Embryonic facial prominence (tissue), 1 donor: ENCODE results near the gene IFRD1.
"Not testable (repeated sequence)": the region's sequence is repeated elsewhere in the genome, so short reads cannot be mapped to it uniquely, and the experiment has no call there.

ENCODE experiments used
- DNase-seq: peaks from one replicate; pipeline ENCODE4 v3.0.0-alpha.2; 2016; ENCODE audit errors: extremely low spot score

The IFRD1 gene

DNA sequence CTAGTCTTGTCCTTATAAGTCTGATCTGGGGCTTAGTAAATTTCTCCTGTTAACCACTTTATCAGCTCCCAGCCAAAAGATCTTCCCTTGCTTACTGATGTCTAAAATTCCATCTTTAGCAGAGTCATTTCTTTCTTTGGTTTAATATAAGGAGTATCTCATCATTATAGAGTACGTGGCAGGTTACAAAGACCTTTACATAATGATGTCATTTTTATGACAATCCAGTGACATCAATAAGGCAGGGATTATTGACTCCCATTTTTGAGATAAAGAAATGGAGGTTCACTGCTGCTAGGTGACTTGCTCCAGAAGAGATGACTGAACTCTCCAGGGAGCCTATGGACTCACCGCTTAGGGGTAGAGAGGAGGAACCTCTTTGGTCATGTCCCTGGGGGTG is 8.1 kb upstream of the IFRD1 start:
- no peak for DNase-seq

DNA sequence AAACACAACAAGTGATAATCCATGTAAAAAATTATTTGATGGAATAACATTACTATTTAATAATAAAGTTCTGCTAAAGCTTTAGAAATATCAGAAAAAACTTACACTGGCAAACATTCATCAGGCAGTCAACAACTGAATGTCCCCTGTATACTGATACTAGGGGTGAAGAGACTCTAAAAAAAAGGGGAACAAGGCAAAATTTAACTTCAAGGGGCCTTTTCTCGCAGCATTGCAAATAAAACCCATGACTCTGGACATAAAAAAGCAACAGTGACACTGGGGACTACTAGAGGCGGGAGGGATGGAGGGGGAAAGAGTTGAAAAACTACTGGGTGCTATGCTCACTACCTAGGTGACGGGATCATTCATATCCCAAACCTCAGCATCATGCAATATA is 5.8 kb upstream of the IFRD1 start:
- no peak for DNase-seq

DNA sequence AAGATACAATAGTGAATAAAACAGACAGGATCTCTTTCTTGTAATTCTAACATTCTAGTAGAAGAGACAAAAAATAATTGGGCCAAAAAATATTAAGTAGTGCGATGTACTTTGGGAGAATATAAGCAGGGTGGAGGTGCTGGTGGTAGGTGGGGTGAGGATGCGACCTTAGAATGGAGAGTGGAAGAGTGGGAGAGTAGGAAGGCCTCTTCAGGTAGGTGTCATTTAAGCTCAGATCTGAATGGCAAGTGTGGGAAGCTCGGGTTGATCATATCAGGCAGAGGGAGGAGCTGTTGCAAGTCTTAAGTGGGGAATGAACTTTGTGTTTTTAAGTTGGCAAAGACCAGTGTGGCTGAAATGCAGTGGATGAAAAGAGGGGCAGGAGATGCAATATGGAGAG is 3.8 kb upstream of the IFRD1 start:
- DNase-seq = no peak

DNA sequence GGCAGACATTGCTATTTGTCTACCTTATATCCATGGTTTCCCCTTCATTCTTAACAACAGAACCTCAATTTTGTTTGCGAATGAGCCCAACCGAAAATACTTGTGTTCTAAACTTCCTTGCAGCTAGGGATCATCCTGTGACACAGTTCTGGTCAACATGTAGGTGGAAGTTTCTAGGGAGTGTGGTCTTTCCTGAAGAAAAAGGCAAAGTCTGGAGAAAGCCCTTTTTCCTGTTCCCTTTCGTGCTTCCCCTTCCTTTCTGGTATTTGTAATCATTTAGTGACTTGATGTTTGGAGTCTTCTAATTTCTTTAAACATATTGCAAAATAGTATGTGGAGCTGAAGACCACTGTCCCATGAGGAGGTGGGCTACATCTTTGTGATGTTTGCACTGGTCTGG is 2.9 kb upstream of the IFRD1 start:
- DNase-seq = no peak

DNA sequence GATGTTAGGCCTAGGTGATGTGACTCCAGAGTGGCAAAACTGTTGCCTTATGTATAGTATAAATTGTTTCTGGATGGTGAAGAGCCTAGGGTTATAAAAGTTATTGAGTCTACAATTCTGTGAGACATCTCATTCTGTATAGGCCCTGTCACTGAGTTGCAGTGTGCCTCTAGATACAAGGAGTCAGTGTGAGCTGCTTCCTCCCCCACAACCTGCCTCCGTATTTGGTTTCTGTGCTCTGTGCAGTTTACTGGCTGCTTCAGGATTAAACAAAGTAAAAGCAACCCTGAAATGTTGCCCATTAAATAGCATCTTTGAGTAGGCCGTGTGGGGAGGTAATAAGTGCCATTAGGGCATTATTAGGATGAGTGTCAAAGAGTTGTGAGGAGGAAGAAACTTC is 1.9 kb upstream of the IFRD1 start:
- no peak for DNase-seq

DNA sequence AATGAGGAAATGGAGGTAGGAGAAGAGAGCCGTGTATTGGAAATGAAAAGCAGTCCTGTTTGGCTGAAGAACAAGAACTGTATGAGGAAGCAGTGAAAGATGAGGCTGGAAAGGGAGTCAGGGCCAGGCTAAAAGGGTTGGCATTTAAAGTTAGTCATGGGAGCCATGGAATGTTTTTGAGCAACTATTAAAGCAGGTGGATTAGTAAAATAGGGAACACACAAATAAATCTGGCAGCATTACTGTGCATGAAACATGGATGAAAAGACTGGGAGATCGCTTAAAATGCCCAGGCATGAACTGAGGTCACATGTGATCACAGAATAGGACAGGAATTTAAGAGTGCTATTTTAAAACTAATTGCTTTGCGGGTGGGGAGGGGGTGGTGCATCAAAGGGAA is 1.4 kb upstream of the IFRD1 start:
- no peak for DNase-seq

DNA sequence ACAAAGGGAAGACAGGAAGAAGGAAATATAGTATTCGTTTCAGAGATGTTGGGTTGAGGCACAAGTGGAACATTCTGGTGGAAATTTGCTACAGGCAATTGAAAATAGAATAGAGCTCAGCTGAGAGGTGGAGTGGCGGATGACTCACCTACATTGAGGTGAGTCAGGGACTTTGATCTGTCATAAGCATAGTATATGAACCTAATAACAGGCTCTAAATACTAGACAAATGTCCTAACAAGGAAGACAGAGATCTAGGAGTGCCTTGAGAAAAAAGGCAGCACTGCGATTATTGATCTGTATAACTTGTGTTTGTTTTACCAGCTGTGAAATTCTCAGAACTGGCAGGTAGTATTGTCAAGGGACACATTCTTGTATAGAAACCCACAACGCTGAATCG is 907 bp upstream of the IFRD1 start:
- no peak for DNase-seq

DNA sequence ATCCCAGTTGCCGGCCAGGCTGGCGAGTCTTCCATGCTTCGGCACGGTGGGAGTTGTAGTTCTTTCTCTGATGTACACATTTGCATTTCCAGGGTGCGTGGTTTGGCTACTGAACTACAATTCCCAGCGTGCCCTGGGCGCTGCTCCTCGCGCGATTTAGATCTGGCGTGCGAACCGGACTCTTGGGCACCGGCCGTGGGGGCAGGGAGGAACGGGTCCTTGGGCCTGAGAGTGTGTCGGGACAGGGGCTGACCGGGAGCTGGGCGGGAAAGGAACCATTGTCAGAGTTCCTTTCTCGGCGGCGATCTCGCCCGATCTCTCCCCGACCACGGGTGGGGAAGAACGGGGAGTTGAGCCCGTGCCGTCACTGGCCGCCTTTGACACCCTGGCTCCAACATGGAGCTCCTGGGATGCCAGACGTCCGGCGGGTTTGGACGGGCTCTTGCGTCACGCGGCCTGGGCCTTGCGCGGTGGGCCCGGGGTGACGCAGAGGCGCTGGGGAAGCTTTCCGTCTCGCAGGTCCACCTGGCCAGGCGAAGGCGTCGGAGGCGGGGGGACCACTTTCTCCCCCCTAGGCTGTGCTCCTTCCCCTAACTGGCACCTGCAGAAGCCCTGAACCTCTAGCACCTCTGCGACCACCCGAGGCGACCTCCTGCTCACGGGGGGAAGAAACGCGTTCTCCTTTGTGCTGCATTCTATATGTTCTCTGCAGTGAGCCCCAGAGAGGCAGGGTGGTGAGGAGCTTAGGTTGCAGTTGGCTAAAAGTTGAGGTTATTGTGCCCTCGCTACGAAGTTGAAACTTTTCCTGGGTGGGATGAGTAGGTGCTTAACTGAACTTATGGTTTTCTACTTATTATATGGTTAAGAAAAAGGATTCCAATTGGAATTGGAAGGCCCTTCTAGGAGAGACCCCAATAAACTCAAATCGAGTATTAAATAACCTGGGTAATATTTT is 824 bp downstream of the IFRD1 start:
- DNase-seq = peak; percentile 94

DNA sequence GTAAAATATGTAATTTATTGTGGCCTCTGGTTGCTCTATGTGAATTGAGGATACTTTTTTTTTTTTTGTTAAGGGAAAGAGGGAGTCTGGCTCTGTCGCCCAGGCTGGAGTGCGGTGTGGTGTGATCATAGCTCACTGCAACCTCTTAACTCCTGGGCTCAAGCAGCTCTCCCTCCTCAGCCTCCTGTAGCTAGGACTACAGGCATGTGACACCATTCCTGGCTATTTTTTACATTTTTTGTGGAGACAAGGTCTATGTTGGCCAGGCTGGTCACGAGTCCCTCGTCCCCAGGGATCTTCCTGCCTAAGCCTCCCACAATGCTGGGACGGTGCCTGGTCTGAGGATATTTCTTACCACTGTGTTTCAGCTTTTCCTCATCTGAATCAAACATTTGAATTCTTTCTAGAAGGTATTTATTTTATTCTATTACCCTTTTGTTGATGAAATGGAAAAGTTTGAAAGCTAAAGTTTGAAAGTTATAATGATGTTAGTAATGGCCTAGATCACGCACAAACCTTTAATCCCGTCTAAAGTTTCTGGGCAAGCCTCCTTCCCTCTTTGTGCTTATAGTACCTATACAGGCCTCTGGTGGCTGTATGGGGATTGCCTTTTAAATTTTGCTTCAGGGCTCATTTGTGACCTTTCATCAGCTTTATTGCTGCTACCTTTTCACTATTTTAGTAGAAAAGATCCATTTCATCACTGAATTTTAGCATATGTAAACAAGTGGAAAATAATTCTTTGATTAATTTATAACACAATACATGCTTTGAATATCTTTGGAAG is 2.0 kb downstream of the IFRD1 start:
- no peak for DNase-seq

DNA sequence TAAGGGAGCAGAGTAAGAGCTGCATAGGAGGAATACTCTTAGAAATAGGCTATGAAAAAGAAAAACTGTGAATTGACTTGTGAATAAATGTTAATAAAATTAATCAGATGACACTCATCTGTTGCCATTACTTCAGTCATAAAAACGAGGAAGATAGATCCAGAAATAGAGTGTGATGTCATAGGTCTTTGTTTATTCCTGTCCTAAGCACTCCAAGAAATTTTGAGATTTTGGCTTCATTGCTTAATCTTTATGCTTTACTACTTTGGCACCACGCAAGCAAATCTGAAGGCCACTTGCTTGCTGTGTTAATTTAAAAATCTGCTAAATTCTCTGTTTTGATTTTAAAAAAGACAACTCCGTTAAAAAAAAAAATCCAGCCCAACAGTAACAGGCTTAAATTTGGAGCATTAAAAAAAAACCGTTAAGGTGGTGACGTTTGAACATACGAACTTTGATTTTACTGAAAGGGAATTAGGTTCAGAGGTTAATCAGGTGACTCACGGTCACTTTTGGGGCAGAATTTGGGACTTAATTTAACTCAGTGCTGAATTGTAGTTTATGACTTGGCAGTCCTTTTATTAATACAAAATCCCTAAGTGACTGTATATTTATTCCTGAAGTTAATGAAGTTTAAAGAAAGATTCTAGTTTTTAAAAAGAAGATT is 3.4 kb downstream of the IFRD1 start:
- DNase-seq = no peak

DNA sequence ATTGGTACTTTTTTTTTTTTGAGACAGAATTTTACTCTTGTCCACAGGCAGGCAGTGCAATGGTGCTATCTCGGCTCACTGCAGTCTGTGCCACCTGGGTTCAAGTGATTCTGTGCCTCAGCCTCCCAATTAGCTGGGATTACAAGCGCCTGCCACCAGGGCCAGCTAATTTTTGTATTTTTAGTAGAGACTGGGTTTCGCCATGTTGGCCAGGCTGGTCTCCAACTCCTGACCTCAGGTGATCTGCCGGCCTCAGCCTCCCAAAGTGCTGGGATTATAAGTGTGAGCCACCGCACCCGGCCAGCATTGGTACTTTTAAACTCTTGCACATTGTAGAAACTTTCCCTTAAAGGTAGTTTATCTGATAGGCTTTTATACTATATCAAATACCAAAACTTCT is 3.9 kb downstream of the IFRD1 start:
- DNase-seq = not testable (repeated sequence)

DNA sequence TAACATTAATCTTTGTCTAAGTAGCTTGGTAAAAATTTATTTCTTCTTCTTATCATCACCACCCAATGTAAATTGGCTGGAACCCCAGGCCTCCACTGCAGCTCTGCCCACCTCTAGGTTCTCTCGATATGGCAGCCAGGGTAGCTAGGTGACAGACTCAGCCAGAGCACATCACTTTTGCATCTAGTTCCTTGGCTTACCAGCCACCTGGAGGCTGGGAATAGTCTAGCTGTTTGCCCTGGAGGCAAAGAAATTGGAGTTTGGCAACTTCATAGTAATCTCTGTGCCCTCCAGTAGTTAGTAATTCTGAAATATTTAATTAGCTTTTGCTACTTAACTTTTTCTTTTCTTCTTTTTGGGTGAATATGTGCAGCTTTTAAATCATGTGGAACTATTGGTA is 9.4 kb downstream of the IFRD1 start:
- no peak for DNase-seq

DNA sequence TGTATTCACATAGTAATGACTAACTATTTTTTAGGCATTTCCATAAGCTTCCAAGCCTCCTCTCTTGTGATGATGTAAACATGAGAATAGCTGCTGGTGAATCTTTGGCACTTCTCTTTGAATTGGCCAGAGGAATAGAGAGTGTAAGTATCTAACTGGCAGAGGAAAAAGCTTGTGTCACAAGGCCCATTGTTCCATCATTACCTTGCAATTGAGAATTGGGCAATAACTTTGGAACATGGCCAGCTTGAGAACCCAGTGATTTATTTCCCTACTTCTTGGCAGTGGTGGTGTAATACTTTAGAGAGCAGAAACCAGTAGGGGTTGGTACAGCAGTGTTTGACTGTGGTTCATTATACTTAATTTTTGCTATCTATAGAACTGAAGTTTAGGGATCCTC is 12.0 kb downstream of the IFRD1 start:
- DNase-seq = no peak

DNA sequence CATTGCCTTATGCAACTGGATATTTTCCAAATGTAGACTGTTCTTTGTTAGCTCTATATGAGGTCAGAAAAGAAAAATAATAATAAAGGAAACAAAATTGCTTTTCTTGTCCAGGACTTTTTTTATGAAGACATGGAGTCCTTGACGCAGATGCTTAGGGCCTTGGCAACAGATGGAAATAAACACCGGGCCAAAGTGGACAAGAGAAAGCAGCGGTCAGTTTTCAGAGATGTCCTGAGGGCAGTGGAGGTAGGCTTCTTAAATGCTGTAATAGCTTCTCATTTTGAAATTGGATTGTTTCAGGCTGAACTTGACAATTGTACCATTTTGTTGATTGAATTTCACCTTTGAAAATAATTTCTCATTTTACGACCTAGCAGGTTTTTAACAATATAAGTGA is 17.6 kb downstream of the IFRD1 start:
- DNase-seq = no peak

DNA sequence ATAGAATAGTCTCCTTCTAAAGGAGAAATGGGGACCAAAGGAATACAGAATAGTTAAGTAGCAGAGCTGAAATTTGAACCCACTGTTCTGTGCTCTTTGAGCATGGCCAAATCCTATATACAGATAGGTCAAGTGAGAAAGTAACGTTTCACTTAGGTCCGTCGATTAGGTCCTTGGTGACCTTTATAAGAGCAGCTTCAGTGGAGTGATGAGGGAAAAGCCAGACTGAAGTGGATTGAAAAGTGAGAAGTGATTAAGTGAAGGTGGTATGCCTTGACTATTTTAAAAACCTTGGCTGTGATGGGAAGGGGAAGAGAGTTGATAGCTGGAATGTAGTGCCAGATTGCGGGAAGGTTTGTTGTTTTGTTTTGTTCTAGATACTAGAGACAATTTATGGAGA is 19.9 kb downstream of the IFRD1 start:
- DNase-seq = no peak

DNA sequence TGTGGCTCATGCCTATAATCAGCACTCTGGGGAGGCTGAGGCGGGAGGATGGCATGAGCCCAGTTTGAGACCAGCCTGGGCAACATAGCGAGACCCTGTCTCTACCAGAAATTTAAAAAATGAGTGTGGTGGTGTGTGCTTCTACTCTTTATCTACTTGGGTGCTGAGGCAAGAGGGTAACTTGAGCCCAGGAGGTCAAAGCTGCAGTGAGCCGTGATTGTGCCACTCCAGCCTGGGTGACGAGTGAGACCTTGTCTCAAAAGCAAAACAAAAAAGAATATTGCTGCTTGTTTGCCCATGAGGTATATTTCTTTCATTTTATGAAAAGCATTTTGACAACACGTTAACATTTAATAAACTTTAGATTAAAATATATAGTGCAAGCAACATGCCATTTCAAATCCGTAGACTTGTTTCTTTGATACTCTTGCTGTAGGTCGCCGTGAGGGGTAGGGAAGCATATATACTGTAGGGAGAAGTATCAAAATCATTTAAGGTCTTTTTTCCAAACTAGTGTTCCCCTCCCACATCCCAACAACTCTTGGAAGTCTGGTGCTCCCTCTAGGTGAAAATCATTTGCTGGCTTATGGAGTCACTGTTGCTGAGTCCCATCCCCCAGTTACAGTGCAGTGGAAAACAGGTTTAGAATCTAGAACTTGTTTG is 26.3 kb downstream of the IFRD1 start:
- no peak for DNase-seq

DNA sequence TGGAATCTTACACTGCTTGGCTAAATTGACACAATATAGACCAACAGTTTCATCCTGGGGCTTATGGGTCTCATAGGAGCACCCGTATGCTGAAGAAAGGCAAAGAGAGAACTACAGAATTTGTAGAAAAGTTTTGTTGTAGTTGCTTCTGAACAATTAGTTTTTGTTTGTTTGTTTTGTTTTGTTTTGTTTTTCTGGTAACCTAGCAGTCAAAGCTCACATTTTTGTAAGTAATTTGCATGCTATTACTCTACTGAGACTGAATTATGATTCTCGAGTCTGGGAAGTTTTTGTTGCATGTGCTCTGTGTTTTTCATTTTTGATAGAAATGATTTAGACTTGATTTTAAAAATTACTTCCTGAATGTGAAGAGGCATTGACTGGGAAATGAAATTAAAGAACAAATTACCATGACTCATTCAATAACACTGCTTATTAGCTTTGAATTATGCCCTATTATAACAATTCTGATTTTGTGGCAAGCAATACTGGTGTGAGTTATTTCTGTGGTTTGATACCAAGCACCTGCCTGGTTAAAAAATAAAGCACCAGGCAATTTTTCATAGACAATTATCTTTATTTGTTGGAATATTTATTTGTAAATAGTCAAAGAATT is 31.0 kb downstream of the IFRD1 start:
- DNase-seq = no peak

DNA sequence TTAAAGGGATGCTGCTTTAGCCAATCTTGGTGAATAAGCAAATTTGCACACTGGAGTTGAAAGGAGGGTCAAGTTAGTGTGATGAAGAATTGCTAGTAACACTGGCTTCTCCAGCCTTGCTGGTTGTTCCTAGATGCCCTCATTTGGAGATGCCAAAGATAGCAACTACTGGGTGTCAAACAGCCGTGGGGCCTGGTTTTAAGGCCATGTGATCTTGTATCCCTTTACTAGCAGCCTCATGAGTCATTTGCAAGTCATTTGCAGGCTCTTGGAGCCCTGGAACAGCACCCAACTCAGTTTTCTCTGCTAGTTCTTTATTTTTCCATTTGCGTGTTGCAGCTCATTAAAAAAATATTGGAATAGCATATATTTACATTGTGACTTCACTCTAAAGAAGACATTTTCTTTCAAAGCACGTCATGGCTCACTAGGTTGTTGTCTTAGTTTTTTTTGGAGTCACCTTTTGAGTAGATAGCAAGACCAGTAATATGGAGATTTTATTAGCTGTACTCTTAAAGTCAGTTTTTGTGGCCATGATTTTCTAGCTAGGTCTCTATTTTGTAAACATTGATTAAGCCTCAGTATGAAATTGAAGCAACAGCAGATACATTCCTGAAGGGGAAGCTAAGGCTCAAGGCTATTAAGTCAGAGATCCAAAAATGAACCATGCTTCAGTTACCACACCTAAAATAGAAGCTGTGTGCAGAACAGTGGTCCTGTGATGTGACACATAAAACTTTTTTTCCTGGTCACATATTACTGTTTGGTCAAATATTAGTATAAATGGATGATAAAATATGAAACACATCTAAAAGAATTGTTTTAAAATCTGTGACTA is 31.8 kb downstream of the IFRD1 start:
- no peak for DNase-seq

DNA sequence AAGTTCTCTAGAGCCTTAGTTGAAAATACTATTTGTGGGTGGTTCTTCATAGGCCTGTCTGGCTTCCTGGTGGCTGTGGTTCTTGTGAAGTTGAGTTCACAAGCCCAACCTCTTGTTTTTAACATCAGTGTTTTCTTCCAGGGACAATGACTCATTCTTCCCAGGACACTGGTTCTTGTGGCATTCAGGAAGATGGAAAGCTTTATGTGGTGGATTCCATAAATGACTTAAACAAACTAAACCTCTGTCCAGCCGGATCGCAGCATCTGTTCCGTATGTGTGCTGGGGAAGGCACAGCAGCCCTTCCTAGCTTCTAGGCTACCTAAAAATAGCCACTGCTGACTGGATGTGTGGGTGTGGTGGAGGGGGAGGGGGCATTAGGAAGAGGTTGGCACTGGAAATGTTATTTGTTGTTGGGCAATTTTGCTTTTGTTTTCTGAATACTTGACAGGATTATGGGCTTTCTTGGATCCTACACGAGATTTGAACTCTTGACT is 34.5 kb downstream of the IFRD1 start:
- DNase-seq = no peak

DNA sequence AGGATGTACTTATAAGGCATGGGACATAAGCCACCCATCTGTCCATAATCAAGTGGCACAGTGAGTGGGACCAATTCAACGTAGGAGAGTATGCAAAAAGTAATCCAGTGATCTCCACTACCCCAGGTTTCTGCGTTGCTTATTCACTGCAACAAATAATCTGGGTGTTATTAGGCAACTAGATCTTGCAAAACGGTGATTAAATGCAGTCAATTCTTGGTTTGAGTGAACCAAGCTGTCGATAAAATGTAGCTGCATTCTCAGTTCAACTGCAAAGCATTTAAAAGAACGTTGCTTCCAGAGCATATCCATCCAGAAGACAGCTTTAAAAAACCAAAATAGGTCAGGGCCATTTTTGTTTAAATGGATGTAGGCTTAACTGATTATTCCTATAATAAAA is 35.5 kb downstream of the IFRD1 start:
- DNase-seq = no peak
